Type B pancreatic cell (in vitro differentiated cells): ENCODE measurements around the gene AUH. TPM values are rescaled to one million over a fixed set of nuclear protein-coding genes. Genes with fewer than 3 reads are reported as not detected.

Source experiments
- DNase-seq: peaks from one replicate; pipeline ENCODE4 v3.0.0; 2021; ENCODE audit warnings: mixed read lengths; ENCODE audit not compliant: unreplicated experiment; ENCODE audit errors: extremely low spot score
- H3K27ac Mint-ChIP-seq: 2 replicates; pipeline ENCODE4 v1.8.0; 2021; ENCODE audit warnings: mild to moderate bottlenecking, mixed read lengths
- H3K27me3 Mint-ChIP-seq: 2 replicates; pipeline ENCODE4 v1.8.0; 2021; ENCODE audit warnings: mixed read lengths
- H3K36me3 Mint-ChIP-seq: 2 replicates; pipeline ENCODE4 v1.8.0; 2021; ENCODE audit warnings: mixed read lengths
- H3K4me1 Mint-ChIP-seq: one replicate; pipeline ENCODE4 v1.8.0; 2021; ENCODE audit warnings: mixed read lengths; ENCODE audit not compliant: unreplicated experiment
- H3K4me3 Mint-ChIP-seq: 2 replicates; pipeline ENCODE4 v1.8.0; 2021; ENCODE audit warnings: mild to moderate bottlenecking, mixed read lengths
- H3K9me3 Mint-ChIP-seq: 2 replicates; pipeline ENCODE4 v1.8.0; 2021; ENCODE audit warnings: mixed read lengths
- total RNA-seq: library from RNA; stranded (reverse); gene quantifications from 2 replicates; pipeline ENCODE4 v1.2.1, GENCODE V29; 2021; ENCODE audit warnings: low replicate concordance
- TF ChIP-seq, protein P1 (sequence below): fragments of 200-600 bp; sonication (generic); conservative IDR thresholded peaks from 2 replicates; pipeline ENCODE4 v1.5.0; 2021; ENCODE audit warnings: antibody characterized with exemption, mild to moderate bottlenecking

Gene AUH
- total RNA-seq, 1 donor from 2014 or later, result 25.0 TPM

DNA sequence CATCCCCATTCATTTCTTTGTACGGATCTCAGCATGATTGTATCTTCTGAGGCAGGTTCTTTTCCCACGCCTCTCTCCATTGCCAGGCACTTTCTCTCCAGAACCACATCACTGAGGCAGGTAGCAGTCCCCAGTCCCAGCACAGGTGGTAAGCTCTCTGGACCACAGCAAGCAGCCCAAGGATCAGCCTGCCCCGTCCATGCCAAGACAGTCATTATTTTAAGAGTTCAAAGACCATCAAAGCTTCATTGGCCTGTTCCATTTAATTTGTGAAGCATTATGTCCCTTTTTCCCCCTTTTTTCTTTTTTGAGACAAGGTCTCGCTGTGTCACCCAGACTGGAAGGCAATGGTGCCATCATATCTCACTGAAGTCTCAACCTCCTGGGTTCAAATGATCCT lies 171.7 kb downstream of the AUH start:
- Mint-ChIP-seq H3K4me3 (no peak overlapping the region), H3K36me3 (no peaks in the 10 kb centered on the region), H3K4me1 (peaks cover 23% of the 10 kb centered on the region), H3K27me3 (no peaks in the 10 kb centered on the region), H3K9me3 (peaks cover 16% of the 10 kb centered on the region), H3K27ac (no peak overlapping the region)
- TF ChIP-seq, protein P1, sequence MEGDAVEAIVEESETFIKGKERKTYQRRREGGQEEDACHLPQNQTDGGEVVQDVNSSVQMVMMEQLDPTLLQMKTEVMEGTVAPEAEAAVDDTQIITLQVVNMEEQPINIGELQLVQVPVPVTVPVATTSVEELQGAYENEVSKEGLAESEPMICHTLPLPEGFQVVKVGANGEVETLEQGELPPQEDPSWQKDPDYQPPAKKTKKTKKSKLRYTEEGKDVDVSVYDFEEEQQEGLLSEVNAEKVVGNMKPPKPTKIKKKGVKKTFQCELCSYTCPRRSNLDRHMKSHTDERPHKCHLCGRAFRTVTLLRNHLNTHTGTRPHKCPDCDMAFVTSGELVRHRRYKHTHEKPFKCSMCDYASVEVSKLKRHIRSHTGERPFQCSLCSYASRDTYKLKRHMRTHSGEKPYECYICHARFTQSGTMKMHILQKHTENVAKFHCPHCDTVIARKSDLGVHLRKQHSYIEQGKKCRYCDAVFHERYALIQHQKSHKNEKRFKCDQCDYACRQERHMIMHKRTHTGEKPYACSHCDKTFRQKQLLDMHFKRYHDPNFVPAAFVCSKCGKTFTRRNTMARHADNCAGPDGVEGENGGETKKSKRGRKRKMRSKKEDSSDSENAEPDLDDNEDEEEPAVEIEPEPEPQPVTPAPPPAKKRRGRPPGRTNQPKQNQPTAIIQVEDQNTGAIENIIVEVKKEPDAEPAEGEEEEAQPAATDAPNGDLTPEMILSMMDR, result no peak
- DNase-seq, result no peak

DNA sequence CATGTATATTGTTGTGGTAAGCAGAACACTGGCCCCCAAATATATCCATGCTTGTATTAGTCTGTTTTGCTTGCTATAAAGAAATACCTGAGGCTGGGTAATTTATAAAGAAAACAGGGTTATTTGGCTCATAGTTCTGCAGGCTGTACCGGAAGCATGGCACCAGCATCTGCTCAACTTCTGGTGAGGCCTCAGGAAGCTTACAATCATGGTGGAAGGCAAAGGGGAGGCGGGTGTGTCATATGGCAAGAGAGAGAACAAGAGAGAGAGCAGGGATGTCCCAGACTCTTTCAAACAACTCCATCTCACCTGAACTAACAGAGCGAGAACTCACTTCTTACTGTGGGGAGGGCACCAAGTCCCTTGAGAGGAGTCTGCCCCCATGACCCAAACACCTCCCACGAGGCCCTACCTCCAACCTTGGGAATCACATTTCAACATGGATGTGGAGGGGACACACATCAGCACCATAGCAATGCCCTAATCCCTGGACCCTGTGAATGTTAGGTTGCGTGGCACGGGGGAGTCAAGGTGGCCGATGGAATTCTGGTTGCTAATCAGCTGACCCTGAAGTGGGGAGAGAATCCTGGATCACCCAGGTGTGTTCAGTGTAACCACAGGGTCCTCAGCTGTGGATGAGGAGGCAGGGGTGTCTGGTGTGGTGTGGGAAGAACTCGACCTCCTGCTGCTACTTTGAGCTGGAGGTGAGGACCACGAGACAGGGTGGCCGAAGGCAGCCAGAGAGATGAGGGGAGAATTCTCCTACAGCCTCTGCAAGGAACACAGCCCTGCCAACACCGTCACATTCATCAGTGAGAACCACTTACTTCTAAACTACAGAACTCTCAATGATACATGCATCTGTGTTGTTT lies 172.8 kb downstream of the AUH start:
- Mint-ChIP-seq H3K4me1 (peaks cover 23% of the 10 kb centered on the region), H3K4me3 (no peak overlapping the region), H3K27me3 (no peaks in the 10 kb centered on the region), H3K27ac (no peak overlapping the region), H3K36me3 (no peaks in the 10 kb centered on the region), H3K9me3 (peaks cover 16% of the 10 kb centered on the region)
- no peak for DNase-seq
- TF ChIP-seq, protein P1, result no peak

DNA sequence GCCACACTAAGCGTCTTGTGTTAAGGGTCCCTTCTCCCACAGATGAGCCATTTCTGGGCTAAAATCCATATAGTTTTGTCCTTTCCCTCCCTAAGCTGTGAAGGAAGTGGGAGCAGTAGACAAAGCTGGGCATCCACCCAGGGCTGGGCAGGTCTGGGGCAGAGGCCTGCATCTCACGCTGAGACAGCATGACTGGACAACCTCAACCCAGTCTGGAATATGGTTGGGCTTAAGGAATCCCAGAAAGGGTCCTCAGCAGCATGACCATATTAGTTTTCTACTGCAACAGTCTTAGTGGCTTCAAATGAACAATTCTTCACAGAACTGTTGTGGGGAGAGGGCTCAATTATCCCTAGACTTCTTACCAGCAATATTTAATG lies 173.8 kb downstream of the AUH start:
- Mint-ChIP-seq H3K4me3 (no peak overlapping the region), H3K9me3 (peaks cover 16% of the 10 kb centered on the region), H3K27ac (no peak overlapping the region), H3K27me3 (no peaks in the 10 kb centered on the region), H3K36me3 (no peaks in the 10 kb centered on the region), H3K4me1 (peaks cover 21% of the 10 kb centered on the region)
- TF ChIP-seq, protein P1, result no peak
- no peak for DNase-seq

DNA sequence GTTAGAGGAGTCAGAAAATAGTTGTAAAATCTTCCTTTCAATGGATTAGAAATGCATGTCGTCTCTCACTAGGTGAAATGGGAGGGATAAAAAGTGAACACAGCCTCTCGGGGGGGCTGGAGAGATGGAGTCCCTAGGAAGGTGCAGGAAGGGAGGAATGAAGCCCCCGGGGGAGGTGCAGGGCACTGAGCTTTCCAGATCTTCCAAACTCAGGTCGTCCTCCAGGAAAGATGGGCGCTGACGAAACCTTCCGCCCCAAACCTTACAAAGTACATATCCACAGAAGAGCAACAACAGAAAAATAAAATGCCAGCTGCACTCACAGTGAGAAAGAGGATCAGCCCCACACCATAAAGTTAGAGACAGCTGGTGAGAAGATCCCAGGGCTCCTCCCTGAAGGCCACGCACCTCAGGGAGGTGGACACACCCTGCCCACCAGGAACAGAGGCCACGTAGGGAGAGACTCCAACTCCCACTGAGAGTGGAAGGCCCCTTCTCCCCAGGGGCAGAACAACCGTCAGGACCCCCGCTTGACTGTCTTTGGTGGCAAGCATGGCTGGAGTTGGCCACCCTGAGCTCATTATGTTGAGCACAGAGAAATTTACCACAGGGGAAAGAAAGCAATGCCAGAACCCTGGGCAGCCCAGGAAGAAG lies 174.3 kb downstream of the AUH start:
- H3K4me1 Mint-ChIP-seq, result peaks cover 16% of the 10 kb centered on the region
- H3K9me3 Mint-ChIP-seq, result peaks cover 16% of the 10 kb centered on the region
- H3K36me3 Mint-ChIP-seq, result no peaks in the 10 kb centered on the region
- no peak overlapping the region for H3K27ac Mint-ChIP-seq
- no peak for DNase-seq
- TF ChIP-seq, protein P1, result no peak
- no peaks in the 10 kb centered on the region for H3K27me3 Mint-ChIP-seq
- no peak overlapping the region for H3K4me3 Mint-ChIP-seq

DNA sequence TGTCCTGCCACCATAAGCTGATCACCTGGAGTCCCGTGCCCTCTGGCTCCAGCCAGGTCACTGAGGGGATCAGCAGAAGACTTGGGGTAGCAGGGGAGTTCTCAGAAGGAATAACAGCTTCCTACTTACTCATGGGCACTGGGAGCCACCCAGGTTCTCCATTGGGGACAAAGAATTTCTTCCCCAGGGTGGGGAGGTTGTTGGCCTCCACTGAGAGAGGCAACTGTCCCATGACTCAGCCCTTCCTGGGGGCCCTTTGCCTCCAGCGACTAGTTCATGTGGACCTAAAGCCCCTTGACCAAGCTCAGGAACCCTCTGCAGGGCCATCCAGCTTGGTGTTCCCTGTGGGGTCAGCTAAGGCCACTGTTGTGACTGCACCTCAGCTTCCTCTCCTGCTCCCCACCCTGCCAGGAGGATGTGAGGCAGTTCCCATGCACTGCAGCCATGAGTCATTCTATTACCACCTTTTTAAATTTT lies 175.0 kb downstream of the AUH start:
- Mint-ChIP-seq H3K4me1 (peaks cover 8% of the 10 kb centered on the region), H3K36me3 (no peaks in the 10 kb centered on the region), H3K4me3 (no peak overlapping the region), H3K27me3 (no peaks in the 10 kb centered on the region), H3K27ac (no peak overlapping the region), H3K9me3 (peaks cover 16% of the 10 kb centered on the region)
- TF ChIP-seq, protein P1, result no peak
- no peak for DNase-seq
